ENCODE data around the gene CDCA8.

DNA sequence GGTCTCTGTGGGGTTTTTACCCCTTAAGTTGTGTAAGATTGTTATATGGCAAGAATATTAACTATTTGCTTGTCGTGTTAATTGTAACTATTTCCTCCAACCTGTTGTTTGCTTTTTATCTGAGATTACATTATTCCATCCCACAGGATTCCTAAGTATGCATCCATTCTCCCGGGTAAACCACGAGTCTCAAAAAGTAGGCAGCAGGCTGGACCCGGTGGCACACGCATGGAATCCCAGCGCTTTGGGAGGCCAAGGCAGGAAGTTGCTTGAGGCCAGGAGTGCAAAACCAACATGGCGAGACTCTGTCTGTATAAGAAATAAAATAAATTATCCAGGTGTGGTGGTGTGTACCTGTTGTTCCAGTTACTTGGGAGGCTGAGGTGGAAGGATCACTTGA lies 45.0 kb upstream of the CDCA8 start:
- TF ChIP-seq CTCF (IDR thresholded peaks at IDR 0.05) (no peak), POLR2A (IDR thresholded peaks at IDR 0.05) (no peak)

Data from right lobe of liver (tissue), 4 donors.